ENCODE measurements around the gene SURF4. TPM values are rescaled to one million over a fixed set of nuclear protein-coding genes. Genes with fewer than 3 reads are reported as not detected.

Gene SURF4
- total RNA-seq, 4 donors from 2014 or later = 89.4 to 205 (median 147) TPM

DNA sequence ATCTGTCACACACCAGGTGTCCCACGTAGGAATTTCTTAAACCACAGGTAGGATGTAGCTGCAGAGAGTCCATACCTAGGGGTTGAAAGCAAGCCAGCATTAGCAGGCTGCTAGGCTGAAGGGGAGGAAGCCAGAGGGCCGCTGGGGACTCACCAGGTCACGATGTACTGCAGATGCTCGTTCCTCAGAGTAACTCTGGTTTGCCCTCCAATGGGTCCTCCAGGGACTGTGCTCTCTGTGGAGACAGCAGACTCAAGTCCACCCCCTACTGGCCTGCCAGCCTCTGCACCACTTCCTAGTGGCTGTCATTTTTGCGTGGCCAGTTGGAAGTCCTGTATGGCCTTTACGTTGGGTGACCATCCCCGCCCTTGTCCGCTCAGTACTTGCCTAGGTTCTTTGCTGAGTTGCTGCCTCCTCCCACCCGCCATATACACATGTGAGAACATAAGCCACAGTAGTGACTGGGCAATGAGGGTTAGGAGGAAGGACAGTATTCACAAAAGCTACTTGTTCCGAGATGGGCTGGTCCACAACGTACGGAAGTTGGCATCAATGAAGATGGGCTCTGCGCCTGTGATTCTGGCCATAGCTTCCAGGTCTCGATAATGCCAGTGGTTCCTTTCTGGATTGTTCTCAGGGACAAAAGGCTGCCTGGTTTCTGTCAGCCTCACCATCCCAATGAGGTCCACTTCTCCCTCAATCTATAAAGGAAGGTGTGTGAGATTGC lies 23.8 kb downstream of the SURF4 start:
- Histone ChIP-seq H3K27me3 (no peaks in the 10 kb centered on the region), H3K36me3 (peaks cover 0 to 29% (median 11%) of the 10 kb centered on the region in 4 donors), H3K4me3 (no peak overlapping the region), H3K4me1 (peaks cover 16 to 38% (median 26%) of the 10 kb centered on the region in 4 donors), H3K27ac (no peak overlapping the region), H3K9me3 (no peaks in the 10 kb centered on the region)
- TF ChIP-seq POLR2AphosphoS5 (IDR thresholded peaks at IDR 0.05) (no peak), POLR2A (IDR thresholded peaks at IDR 0.05) (no peak), EP300 (IDR thresholded peaks at IDR 0.05; ENCODE audit: low read depth) (no peak)
- TF ChIP-seq, protein P1, sequence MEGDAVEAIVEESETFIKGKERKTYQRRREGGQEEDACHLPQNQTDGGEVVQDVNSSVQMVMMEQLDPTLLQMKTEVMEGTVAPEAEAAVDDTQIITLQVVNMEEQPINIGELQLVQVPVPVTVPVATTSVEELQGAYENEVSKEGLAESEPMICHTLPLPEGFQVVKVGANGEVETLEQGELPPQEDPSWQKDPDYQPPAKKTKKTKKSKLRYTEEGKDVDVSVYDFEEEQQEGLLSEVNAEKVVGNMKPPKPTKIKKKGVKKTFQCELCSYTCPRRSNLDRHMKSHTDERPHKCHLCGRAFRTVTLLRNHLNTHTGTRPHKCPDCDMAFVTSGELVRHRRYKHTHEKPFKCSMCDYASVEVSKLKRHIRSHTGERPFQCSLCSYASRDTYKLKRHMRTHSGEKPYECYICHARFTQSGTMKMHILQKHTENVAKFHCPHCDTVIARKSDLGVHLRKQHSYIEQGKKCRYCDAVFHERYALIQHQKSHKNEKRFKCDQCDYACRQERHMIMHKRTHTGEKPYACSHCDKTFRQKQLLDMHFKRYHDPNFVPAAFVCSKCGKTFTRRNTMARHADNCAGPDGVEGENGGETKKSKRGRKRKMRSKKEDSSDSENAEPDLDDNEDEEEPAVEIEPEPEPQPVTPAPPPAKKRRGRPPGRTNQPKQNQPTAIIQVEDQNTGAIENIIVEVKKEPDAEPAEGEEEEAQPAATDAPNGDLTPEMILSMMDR (IDR thresholded peaks at IDR 0.05) = peak in 4 of 5 experiments; percentile 25 to 44 (median 33)
- no peak for DNase-seq
- intact Hi-C loops (cut with DNase I; ENCODE audit: low total_unique reads) (no loop called here), in situ Hi-C loops (cut with MboI; ENCODE audit: low pct_ligation_motif_present in 1 of 4, low pct_unique_long_range_greater_than_20kb in 1 of 4, low sequenced_read_pairs in 3 of 4) (no loop called here)
- 81% methylated on average over 14 of the region's 14 CpGs; no CpG with 5 or more reads in 1 of the 2 donors for WGBS, 2 donors (ENCODE audit: low coverage in 1 of 2)

DNA sequence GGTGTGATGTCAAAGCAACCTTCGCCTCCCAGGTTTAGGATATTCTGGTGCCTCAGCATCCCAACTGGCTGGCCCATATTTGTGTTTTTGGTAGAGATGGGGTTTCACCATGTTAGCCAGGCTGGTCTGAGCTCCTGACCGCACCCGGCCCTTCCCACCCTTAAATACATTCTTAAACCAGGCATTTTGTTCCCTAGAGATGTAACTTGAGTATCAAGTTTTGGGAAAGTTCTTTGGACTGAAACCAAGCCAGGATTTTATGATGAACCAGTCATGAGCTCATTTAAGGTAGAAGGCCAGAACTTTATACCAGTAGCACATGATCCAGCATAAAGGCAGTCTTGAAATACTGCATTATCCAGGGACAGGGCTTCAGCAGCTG lies 24.3 kb downstream of the SURF4 start:
- H3K4me1 ChIP-seq = peaks cover 18 to 40% (median 28%) of the 10 kb centered on the region in 4 donors
- peaks cover 0 to 29% (median 11%) of the 10 kb centered on the region in 4 donors for H3K36me3 ChIP-seq
- H3K27ac ChIP-seq = no peak overlapping the region
- 60 to 97% methylated on average over 1 to 3 of the region's 3 CpGs for WGBS, 2 donors (ENCODE audit: low coverage in 1 of 2)
- H3K4me3 ChIP-seq = no peak overlapping the region
- in situ Hi-C loops (cut with MboI; ENCODE audit: low pct_ligation_motif_present in 1 of 4, low pct_unique_long_range_greater_than_20kb in 1 of 4, low sequenced_read_pairs in 3 of 4) = no loop called here
- no peaks in the 10 kb centered on the region for H3K27me3 ChIP-seq
- intact Hi-C loops (cut with DNase I; ENCODE audit: low total_unique reads) = no loop called here
- DNase-seq = no peak
- TF ChIP-seq POLR2A (IDR thresholded peaks at IDR 0.05) = no peak
- TF ChIP-seq EP300 (IDR thresholded peaks at IDR 0.05; ENCODE audit: low read depth) = no peak
- TF ChIP-seq POLR2AphosphoS5 (IDR thresholded peaks at IDR 0.05) = no peak
- TF ChIP-seq, protein P1 (IDR thresholded peaks at IDR 0.05) = no peak
- no peaks in the 10 kb centered on the region for H3K9me3 ChIP-seq

DNA sequence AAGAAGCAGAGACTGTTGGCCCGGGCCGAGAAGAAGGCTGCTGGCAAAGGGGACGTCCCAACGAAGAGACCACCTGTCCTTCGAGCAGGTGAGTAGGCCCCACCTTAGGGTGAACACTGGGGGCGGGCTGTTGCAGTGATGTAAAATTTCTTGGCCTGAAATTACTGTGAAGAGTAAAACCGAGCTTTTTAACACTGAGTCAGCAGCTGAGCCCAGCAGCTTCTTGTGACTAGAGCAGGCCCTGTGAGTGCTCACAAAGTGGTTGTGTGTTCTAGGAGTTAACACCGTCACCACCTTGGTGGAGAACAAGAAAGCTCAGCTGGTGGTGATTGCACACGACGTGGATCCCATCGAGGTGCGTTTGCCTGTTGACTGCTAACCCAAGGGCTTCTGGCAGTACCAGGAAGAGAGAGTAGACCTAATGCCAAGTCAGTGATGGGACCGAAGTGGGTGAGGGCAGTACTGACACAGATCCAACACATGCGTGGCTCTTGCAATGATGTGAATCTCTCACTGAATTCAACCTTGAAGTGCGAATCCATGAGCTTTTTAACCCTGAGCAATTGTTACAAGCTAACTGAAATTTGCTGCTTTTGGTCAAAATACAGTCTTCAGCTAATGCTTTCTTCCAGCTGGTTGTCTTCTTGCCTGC lies 25.8 kb downstream of the SURF4 start:
- H3K4me1 ChIP-seq = peaks cover 18 to 37% (median 26%) of the 10 kb centered on the region in 4 donors
- H3K27ac ChIP-seq = no peak overlapping the region
- H3K27me3 ChIP-seq = no peaks in the 10 kb centered on the region
- no peak overlapping the region for H3K4me3 ChIP-seq
- no peaks in the 10 kb centered on the region for H3K9me3 ChIP-seq
- 76 to 80% methylated on average over 2 to 15 of the region's 15 CpGs for WGBS, 2 donors (ENCODE audit: low coverage in 1 of 2)
- intact Hi-C loops (cut with DNase I; ENCODE audit: low total_unique reads) (no loop called here), in situ Hi-C loops (cut with MboI; ENCODE audit: low pct_ligation_motif_present in 1 of 4, low pct_unique_long_range_greater_than_20kb in 1 of 4, low sequenced_read_pairs in 3 of 4) (loop anchor here in 1 of 4 donors (25.0 kb wide), 1 partner anchor 313 kb away; the partner anchor contains the start of gene GTF3C5)
- no peak for TF ChIP-seq EP300 (IDR thresholded peaks at IDR 0.05; ENCODE audit: low read depth)
- TF ChIP-seq POLR2A (IDR thresholded peaks at IDR 0.05) = no peak
- no peak for TF ChIP-seq POLR2AphosphoS5 (IDR thresholded peaks at IDR 0.05)
- TF ChIP-seq, protein P1 (IDR thresholded peaks at IDR 0.05) = no peak
- H3K36me3 ChIP-seq = peaks cover 0 to 29% (median 11%) of the 10 kb centered on the region in 4 donors
- DNase-seq = no peak

Measured in transverse colon (tissue), 4 donors.